Stimulated activated naive B cell treated with anti-CD40 and anti-IgM and Interleukin-4, amounts not matched to agents 10 μg/mL and 1 μg/mL and 100 μg/mL, for 72 hours (primary cell): ENCODE data around the gene RPL35.

Experiments used
- ATAC-seq, 2 donors: fragments of 150-1000 bp; cut with Tn5 transposase; replicated peaks; 2 replicates each; pipeline ENCODE4 v1.10.0; 2021; ENCODE audit warnings: moderate library complexity in 1 of 2
- DNase-seq: peaks from one replicate; pipeline ENCODE4 v3.0.0; 2021
- H3K27ac Mint-ChIP-seq: one replicate; pipeline ENCODE4 v1.8.0; 2022; ENCODE audit warnings: mild to moderate bottlenecking, mixed read lengths
- H3K27me3 Mint-ChIP-seq, 2 donors: one replicate each; pipeline ENCODE4 v1.8.0; 2022; ENCODE audit warnings: mixed read lengths in 2 of 2
- H3K36me3 Mint-ChIP-seq, 2 donors: one replicate each; pipeline ENCODE4 v1.8.0; 2022; ENCODE audit warnings: mixed read lengths in 2 of 2, mild to moderate bottlenecking in 1 of 2
- H3K4me1 Mint-ChIP-seq, 2 donors: one replicate each; pipeline ENCODE4 v1.8.0; 2022; ENCODE audit warnings: mixed read lengths in 2 of 2, mild to moderate bottlenecking in 1 of 2
- H3K4me3 Mint-ChIP-seq, 2 donors: one replicate each; pipeline ENCODE4 v1.8.0; 2022; ENCODE audit warnings: mild to moderate bottlenecking in 2 of 2, mixed read lengths in 2 of 2, moderate library complexity in 1 of 2
- H3K9me3 Mint-ChIP-seq, 2 donors: one replicate each; pipeline ENCODE4 v1.8.0; 2022; ENCODE audit warnings: mixed read lengths in 2 of 2, mild to moderate bottlenecking in 1 of 2

RPL35 gene

DNA sequence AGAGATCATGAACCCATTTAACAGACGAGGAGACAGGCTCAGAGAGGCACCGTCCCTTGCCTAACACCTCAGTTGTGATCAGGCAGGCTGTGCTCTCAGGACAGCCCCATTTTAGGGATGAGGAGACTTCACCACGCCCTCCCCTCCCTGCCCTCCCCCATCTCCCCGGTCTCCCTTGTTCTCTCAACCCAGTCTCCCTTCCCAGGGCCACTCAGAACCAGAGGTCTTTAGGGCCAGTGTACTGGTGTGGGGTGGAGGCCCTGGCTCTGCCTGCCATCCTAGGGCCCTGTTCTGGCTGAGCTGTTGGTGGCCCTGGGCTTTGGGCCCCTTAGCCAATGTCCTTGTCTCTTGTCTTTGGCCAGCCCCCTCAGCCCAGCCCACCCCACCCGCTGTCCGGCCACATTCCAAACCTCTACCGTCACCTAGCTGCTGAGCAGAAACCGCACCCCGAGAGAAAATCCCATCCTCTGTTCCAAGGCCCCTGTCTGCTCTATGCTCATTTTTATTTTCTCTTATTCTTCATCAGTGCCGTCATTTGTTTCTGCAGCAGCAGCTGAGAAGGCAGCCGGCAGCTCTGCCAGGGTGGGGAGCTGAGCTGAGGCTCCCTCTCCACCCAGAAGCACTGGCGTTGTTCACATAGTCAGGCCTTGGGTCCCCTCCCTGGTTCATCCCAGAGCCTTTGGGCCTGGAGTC lies 50.9 kb downstream of the RPL35 start:
- no peak for ATAC-seq
- Mint-ChIP-seq H3K4me1 (no peaks in the 10 kb centered on the region), H3K9me3 (no peaks in the 10 kb centered on the region), H3K27ac (peak overlapping the region; percentile 42), H3K27me3 (peaks cover 0 to 4% of the 10 kb centered on the region in 2 donors), H3K4me3 (no peak overlapping the region), H3K36me3 (no peaks in the 10 kb centered on the region)
- no peak for DNase-seq

GRCh38 chr9:124809741-124810500 lies 51.8 kb downstream of the RPL35 start:
- ATAC-seq: no peak
- DNase-seq: no peak
- H3K4me3 Mint-ChIP-seq: no peak overlapping the region
- H3K27ac Mint-ChIP-seq: no peak overlapping the region
- no peaks in the 10 kb centered on the region for H3K36me3 Mint-ChIP-seq
- H3K4me1 Mint-ChIP-seq: no peaks in the 10 kb centered on the region
- no peaks in the 10 kb centered on the region for H3K9me3 Mint-ChIP-seq
- H3K27me3 Mint-ChIP-seq: no peaks in the 10 kb centered on the region

DNA sequence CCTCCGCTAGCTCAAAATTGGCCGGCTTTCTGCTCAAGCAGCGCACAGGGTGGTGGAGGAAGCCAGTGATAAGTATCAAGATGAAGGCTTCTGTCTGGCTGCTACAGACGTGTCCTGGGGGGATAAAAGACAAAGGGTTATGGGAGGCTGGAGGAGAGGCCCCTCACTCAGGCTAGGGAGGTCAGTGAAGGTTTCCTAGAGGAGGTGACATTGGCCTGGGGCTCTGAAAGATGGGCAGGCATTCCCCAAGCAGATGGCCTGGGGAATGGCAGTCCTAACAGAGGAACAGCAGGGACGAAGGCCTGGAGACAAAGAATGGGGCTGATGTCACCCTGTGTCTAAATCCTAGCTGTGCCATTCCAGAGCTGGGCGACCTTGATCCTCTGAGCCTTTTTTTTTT lies 52.5 kb downstream of the RPL35 start:
- Mint-ChIP-seq H3K27me3 (no peaks in the 10 kb centered on the region), H3K4me1 (no peaks in the 10 kb centered on the region), H3K27ac (no peak overlapping the region), H3K4me3 (no peak overlapping the region), H3K36me3 (no peaks in the 10 kb centered on the region), H3K9me3 (no peaks in the 10 kb centered on the region)
- ATAC-seq: no peak
- no peak for DNase-seq

DNA sequence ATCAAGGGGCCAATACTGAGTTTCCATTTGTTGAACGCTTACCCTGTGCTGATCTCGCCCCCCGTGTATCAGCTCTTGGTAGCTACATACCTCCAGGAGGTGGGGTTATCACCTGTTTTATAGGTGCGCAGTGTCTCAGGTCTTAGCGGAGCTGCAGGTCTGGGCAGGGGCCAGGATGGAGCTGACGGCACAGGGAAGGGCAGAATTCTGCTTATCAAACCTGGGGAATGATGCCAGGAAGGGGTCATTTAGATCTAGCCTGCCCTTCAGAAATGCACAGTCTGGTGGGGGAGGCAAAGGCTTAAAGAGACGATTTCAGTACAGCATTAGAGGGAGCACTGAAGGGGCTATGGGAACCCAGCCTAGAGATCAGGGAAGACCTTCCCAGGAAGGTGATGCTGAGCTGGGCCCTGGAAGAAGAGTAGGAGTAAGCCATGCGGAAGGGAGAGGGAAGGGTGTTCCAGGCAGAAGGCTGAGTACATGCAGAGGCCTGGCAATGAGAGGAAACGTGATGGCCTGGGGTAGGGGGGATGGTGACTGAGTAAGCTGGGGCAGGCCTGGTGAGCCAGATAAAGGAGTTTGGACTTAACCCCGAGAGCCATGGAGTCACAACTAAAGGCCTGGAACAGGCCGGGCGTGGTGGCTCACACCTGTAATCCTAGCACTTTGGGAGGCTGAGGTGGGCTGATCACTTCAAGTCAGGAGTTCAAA lies 53.4 kb downstream of the RPL35 start:
- Mint-ChIP-seq H3K4me3 (no peak overlapping the region), H3K27ac (no peak overlapping the region), H3K36me3 (no peaks in the 10 kb centered on the region), H3K9me3 (no peaks in the 10 kb centered on the region), H3K27me3 (no peaks in the 10 kb centered on the region), H3K4me1 (no peaks in the 10 kb centered on the region)
- no peak for DNase-seq
- ATAC-seq: no peak
